ENCODE data around the gene TICAM1.
"Not testable (repeated sequence)": the region's sequence is repeated elsewhere in the genome, so short reads cannot be mapped to it uniquely, and the experiment has no call there.

TICAM1 gene

GRCh38 chr19:4807188-4807587 is 24.3 kb downstream of the TICAM1 start:
- in situ Hi-C loops (cut with MboI; ENCODE audit: low sequenced_read_pairs), result loop anchor here (5.0 to 25.0 kb wide), 2 partner anchors 225 to 355 kb away; no protein-coding TSS in a partner anchor

GRCh38 chr19:4806384-4806783 is 25.1 kb downstream of the TICAM1 start:
- in situ Hi-C loops (cut with MboI; ENCODE audit: low sequenced_read_pairs), result loop anchor here (5.0 to 25.0 kb wide), 2 partner anchors 226 to 356 kb away; no protein-coding TSS in a partner anchor

DNA sequence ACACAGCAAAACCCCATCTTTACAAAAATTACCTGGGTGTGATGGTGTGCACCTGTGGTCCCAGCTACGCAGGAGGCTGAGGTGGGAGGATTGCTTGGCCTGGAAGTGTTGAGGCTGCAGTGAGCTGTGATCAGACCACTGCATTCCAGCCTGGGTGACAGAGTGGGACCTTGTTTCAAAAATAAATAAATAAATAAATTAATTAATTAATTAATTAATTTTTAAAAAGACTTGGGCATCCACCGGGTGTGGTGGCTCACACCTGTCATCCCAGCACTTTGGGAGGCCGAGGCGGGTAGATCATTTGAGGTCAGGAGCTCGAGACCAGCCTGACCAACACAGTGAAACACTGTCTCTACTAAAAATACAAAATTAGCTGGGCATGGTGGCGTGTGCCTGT is 26.4 kb downstream of the TICAM1 start:
- in situ Hi-C loops (cut with MboI; ENCODE audit: low sequenced_read_pairs), result loop anchor here (5.0 to 25.0 kb wide), 2 partner anchors 227 to 357 kb away; no protein-coding TSS in a partner anchor

DNA sequence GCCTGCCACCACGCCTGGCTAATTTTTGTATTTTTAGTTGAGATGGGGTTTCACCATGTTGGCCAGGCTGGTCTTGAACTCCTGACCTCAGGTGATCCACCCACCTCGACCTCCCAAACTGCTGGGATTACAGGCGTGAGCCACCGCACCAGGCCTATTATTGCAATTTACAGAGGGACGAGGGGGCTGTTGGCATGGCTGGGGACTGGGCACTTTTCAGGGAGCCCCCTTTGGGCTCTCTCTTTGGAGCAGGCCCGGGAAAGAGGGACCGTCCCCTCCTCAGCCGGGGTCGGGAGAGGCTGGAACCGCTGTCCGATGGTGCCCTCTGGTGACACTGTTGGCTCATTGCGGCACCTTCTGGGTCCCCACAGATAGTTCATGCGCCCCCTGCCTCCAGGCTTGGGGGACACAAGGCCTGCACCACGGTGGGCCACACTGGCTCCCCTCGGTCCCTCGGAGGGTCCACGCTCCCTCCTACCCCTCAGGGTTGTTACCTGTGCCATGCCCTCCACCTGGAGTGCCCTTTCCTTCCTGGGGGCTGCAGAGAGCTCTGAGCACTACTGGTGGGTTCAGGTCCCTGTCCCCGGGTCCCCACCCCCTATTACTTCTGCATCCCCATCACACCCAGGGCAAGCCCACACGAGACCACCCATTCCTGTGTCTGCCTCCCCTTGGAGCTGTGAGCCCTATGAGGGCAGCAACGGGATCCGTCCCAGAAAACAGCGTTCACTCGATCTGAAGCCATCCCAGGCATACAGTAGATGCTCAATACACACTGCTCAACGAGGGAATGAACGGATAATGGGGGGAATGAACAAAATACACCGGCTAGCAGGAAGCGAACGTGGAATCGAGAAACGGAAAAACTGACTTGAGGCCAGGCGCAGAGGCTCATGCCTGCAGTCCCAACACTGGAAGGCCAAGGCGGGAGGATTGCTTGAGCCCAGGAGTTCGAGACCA is 27.5 kb downstream of the TICAM1 start:
- in situ Hi-C loops (cut with MboI; ENCODE audit: low sequenced_read_pairs), result loop anchor here (25.0 kb wide), 1 partner anchor 358 kb away; no protein-coding TSS in a partner anchor

DNA sequence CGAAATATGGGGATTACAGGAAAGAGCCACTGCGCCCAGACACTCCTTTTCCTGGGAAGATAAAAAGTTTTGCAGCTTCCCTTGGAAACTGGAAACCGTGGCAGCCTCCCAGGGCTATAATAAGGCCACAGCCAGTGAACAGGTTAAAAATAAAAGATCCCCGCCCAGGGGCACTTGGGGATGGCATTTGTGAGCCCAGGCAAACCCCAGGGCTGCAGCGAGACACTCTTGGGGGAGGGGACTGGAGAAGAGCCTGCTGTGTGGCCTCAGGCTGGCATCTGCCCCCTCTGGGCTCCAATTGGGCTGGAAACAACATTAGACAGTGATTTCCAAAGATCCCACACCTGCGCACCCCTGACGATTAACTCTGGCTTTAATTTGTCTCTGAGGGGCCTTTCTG is 28.8 kb downstream of the TICAM1 start:
- in situ Hi-C loops (cut with MboI; ENCODE audit: low sequenced_read_pairs), result loop anchor here (25.0 kb wide), 1 partner anchor 360 kb away; no protein-coding TSS in a partner anchor

GRCh38 chr19:4801085-4801619 is 30.4 kb downstream of the TICAM1 start:
- in situ Hi-C loops (cut with MboI; ENCODE audit: low sequenced_read_pairs), result loop anchor here (25.0 kb wide), 1 partner anchor 361 kb away; no protein-coding TSS in a partner anchor

GRCh38 chr19:4800591-4801081 is 30.9 kb downstream of the TICAM1 start:
- in situ Hi-C loops (cut with MboI; ENCODE audit: low sequenced_read_pairs), result loop anchor here (25.0 kb wide), 1 partner anchor 362 kb away; no protein-coding TSS in a partner anchor

- in situ Hi-C loops (cut with MboI; ENCODE audit: low sequenced_read_pairs), result no loop called here
Observed at GRCh38 chr19:4795400-4795799, 36.1 kb downstream of the TICAM1 start.

- in situ Hi-C loops (cut with MboI; ENCODE audit: low sequenced_read_pairs), result loop anchor here (5.0 kb wide), 1 partner anchor 63 kb away; no protein-coding TSS in a partner anchor
Observed at GRCh38 chr19:4794971-4795370, 36.5 kb downstream of the TICAM1 start.

GRCh38 chr19:4793278-4793677 is 38.2 kb downstream of the TICAM1 start:
- in situ Hi-C loops (cut with MboI; ENCODE audit: low sequenced_read_pairs), result loop anchor here (5.0 kb wide), 1 partner anchor 61 kb away; no protein-coding TSS in a partner anchor

- in situ Hi-C loops (cut with MboI; ENCODE audit: low sequenced_read_pairs), result loop anchor here (5.0 kb wide), 1 partner anchor 61 kb away; no protein-coding TSS in a partner anchor
Observed at GRCh38 chr19:4792866-4793195, 38.7 kb downstream of the TICAM1 start.

DNA sequence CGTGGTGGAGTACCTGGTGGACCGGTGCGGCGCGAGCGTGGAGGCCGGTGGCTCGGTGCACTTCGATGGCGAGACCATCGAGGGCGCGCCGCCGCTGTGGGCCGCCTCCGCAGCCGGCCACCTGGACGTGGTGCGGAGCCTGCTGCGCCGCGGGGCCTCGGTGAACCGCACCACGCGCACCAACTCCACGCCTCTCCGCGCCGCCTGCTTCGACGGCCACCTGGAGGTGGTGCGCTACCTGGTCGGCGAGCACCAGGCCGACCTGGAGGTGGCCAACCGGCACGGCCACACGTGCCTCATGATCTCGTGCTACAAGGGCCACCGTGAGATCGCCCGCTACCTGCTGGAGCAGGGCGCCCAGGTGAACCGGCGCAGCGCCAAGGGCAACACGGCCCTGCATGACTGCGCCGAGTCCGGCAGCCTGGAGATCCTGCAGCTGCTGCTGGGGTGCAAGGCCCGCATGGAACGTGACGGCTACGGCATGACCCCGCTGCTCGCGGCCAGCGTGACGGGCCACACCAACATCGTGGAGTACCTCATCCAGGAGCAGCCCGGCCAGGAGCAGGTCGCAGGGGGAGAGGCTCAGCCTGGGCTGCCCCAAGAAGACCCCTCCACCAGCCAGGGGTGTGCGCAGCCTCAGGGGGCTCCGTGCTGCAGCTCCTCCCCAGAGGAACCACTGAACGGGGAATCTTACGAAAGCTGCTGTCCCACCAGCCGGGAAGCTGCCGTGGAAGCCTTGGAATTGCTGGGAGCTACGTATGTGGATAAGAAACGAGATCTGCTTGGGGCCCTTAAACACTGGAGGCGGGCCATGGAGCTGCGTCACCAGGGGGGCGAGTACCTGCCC is 39.3 kb downstream of the TICAM1 start:
- in situ Hi-C loops (cut with MboI; ENCODE audit: low sequenced_read_pairs), result loop anchor here (5.0 kb wide), 1 partner anchor 60 kb away; no protein-coding TSS in a partner anchor

- in situ Hi-C loops (cut with MboI; ENCODE audit: low sequenced_read_pairs), result loop anchor here (5.0 kb wide), 1 partner anchor 59 kb away; no protein-coding TSS in a partner anchor
Observed at GRCh38 chr19:4791183-4792018, 40.1 kb downstream of the TICAM1 start, which contains the start of gene FEM1A. FEM1A (plus strand) TSS chr19:4791734; CDS start chr19:4791855, 121 bp downstream.

DNA sequence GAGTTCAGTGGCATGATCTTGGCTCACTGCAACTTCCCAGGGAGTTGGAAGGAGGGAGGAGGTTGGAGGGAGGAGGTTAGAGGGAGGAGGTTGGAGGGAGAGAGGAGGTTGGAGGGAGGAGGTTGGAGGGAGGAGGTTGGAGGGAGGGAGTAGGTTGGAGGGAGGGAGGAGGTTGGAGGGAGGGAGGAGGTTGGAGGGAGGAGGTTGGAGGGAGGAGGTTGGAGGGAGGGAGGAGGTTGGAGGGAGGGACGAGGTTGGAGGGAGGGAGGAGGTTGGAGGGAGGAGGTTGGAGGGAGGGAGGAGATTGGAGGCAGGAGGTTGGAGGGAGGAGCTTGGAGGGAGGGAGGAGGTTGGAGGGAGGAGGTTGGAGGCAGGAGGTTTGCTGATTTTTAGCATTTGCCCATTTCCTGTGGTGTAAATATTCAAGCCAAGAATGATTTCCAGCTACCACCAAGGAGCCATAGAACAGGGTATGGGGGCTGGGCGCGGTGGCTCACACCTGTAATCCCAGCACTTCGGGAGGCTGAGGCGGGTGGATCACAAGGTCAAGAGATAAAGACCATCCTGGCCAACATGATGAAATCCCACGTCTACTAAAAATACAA is 45.0 kb downstream of the TICAM1 start:
- in situ Hi-C loops (cut with MboI; ENCODE audit: low sequenced_read_pairs), result not testable (repeated sequence)

- in situ Hi-C loops (cut with MboI; ENCODE audit: low sequenced_read_pairs), result no loop called here
Observed at GRCh38 chr19:4781801-4782200, 49.7 kb downstream of the TICAM1 start.

GRCh38 chr19:4780860-4781259 is 50.7 kb downstream of the TICAM1 start:
- in situ Hi-C loops (cut with MboI; ENCODE audit: low sequenced_read_pairs), result no loop called here

- in situ Hi-C loops (cut with MboI; ENCODE audit: low sequenced_read_pairs), result not testable (repeated sequence)
Observed at GRCh38 chr19:4778124-4778523, 53.4 kb downstream of the TICAM1 start.

DNA sequence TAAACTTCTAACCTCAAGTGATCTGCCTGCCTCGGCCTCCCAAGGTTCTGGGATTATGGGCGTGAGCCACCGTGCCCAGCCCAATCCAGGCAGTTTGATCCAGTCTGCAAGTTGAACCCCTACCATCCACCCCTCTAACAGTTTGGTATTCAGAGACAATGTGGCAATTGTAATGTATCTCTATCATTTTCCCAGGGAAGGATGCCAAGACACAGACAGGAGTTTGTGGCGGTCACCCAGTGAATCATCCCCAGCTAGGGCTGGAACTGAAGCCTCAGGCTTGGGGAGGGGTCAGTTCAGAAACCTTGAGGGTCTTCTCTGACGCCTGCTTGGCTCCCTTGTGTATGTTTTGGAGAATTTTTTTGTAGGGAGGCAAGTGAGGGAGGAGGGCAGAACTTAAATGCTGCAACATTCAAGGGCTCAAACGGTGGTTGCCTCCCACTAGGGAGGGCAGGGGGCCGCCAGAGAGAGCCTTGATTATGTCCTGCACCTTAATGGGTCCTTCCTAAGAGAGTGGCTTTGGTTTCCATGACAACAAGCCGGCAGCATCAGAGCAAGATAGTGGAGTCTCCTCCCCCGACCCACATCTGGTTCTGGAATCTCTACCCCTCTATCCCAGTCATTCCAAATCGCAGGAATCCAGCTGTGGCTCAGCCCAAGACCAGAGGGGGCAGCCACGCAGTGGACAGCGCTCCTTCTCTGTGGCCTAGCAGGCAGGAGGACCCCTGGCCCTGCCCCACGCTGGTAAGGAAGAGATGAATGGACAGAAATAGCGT is 54.9 kb downstream of the TICAM1 start:
- in situ Hi-C loops (cut with MboI; ENCODE audit: low sequenced_read_pairs), result no loop called here
